ENCODE data around the gene TEAD1. TPM values are rescaled to one million over a fixed set of nuclear protein-coding genes. Genes with fewer than 3 reads are reported as not detected.

Gene TEAD1
- polyA plus RNA-seq, 1 donor (not counting 4 experiments of a cell fraction or from before 2014, with no cell fraction given), result 32.7 TPM

DNA sequence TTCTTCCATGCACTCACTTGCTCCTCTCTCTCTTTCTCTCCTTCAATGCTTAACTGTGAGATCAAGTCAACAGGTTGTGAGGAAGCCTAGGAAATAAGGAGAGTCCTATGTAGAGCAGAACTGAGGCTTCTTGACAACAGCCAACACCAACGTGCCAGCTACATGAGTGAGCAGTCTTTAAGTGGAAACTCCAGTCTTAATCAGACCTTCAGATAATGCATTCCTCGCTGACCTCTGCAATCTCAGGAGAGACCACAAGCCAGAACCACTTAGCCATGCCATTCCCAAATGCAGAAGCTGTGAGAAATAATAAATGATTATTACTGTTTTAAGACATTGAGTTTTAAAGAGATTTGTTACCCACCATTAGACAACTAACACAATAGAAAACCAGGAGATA is 6.1 kb upstream of the TEAD1 start:
- Histone ChIP-seq H3K4me3 (ENCODE audit: control insufficient read depth in 2 of 3, extremely low read depth in 1 of 3, insufficient read depth in 2 of 3, low read depth in 1 of 3, low read length in 3 of 3) (no peak overlapping the region), H3K36me3 (ENCODE audit: control insufficient read depth in 2 of 2, extremely low read depth in 1 of 2, insufficient read depth in 2 of 2, low read length in 2 of 2) (no peaks in the 10 kb centered on the region), H3K27me3 (ENCODE audit: control insufficient read depth, extremely low read depth, insufficient read depth, low read length) (peaks cover 13% of the 10 kb centered on the region), H2AFZ (ENCODE audit: control insufficient read depth, low read length) (no peak overlapping the region), H3K9ac (ENCODE audit: control insufficient read depth, extremely low read depth, insufficient read depth, low read length) (no peak overlapping the region), H3K9me1 (ENCODE audit: control insufficient read depth, extremely low read depth, insufficient read depth, low read length) (no peaks in the 10 kb centered on the region), H4K20me1 (ENCODE audit: control insufficient read depth, extremely low read depth, insufficient read depth, low read length) (no peaks in the 10 kb centered on the region), H3K9me3 (ENCODE audit: control insufficient read depth, low read depth, low read length) (no peaks in the 10 kb centered on the region), H3K27ac (ENCODE audit: control insufficient read depth, insufficient read depth, low read length) (no peak overlapping the region), H3K4me2 (ENCODE audit: control insufficient read depth, extremely low read depth, insufficient read depth, low read depth, low read length) (no peak overlapping the region), H3K4me1 (ENCODE audit: control insufficient read depth, extremely low read depth, insufficient read depth, low read length) (no peaks in the 10 kb centered on the region), H3K79me2 (ENCODE audit: control insufficient read depth, insufficient read depth, low read length) (no peaks in the 10 kb centered on the region)
- TF ChIP-seq, protein P1, sequence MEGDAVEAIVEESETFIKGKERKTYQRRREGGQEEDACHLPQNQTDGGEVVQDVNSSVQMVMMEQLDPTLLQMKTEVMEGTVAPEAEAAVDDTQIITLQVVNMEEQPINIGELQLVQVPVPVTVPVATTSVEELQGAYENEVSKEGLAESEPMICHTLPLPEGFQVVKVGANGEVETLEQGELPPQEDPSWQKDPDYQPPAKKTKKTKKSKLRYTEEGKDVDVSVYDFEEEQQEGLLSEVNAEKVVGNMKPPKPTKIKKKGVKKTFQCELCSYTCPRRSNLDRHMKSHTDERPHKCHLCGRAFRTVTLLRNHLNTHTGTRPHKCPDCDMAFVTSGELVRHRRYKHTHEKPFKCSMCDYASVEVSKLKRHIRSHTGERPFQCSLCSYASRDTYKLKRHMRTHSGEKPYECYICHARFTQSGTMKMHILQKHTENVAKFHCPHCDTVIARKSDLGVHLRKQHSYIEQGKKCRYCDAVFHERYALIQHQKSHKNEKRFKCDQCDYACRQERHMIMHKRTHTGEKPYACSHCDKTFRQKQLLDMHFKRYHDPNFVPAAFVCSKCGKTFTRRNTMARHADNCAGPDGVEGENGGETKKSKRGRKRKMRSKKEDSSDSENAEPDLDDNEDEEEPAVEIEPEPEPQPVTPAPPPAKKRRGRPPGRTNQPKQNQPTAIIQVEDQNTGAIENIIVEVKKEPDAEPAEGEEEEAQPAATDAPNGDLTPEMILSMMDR (optimal IDR thresholded peaks at IDR 0.05 in 1 of 3, IDR thresholded peaks at IDR 0.05 in 1 of 3, conservative IDR thresholded peaks at IDR 0.05 in 1 of 3; ENCODE audit: extremely low read depth in 1 of 3, insufficient read depth in 2 of 3, low read length in 3 of 3), result no peak
- TF ChIP-seq EZH2 (IDR thresholded peaks at IDR 0.05; ENCODE audit: low read length), result no peak
- DNase-seq (ENCODE audit: low read depth, low spot score) (no peak), FAIRE-seq (no peak)
- dilution Hi-C loops (cut with MboI; ENCODE audit: extremely low pct_ligation_motif_present, low sequenced_read_pairs), result no loop called here

DNA sequence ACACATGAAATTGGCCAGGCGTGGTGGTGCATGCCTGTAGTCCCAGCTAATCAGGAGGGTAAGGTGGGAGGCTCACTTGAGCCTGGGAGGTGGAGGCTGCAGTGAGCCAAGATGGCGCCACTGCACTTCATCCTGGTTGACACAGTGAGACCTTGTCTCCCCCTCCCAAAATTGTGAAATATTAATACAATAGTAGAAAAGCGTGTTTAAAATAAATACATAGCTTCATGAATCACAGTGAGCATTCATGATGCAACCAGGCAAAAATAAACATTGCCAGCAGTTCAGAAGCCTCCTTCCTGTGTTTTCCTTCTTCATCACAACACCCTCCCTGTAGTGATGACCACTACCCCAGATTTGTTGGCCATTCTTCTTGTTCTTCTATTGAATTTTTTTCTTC is 4.3 kb upstream of the TEAD1 start:
- H3K4me2 ChIP-seq (ENCODE audit: control insufficient read depth, extremely low read depth, insufficient read depth, low read depth, low read length), result no peak overlapping the region
- no peaks in the 10 kb centered on the region for H4K20me1 ChIP-seq (ENCODE audit: control insufficient read depth, extremely low read depth, insufficient read depth, low read length)
- no peak overlapping the region for H2AFZ ChIP-seq (ENCODE audit: control insufficient read depth, low read length)
- H3K9me3 ChIP-seq (ENCODE audit: control insufficient read depth, low read depth, low read length), result no peaks in the 10 kb centered on the region
- H3K79me2 ChIP-seq (ENCODE audit: control insufficient read depth, insufficient read depth, low read length), result no peaks in the 10 kb centered on the region
- H3K27me3 ChIP-seq (ENCODE audit: control insufficient read depth, extremely low read depth, insufficient read depth, low read length), result peaks cover 4% of the 10 kb centered on the region
- no peak for DNase-seq (ENCODE audit: low read depth, low spot score)
- no peak for FAIRE-seq
- H3K4me1 ChIP-seq (ENCODE audit: control insufficient read depth, extremely low read depth, insufficient read depth, low read length), result peaks cover 5% of the 10 kb centered on the region
- no peak overlapping the region for H3K4me3 ChIP-seq (ENCODE audit: control insufficient read depth in 2 of 3, extremely low read depth in 1 of 3, insufficient read depth in 2 of 3, low read depth in 1 of 3, low read length in 3 of 3)
- no peaks in the 10 kb centered on the region for H3K9me1 ChIP-seq (ENCODE audit: control insufficient read depth, extremely low read depth, insufficient read depth, low read length)
- H3K9ac ChIP-seq (ENCODE audit: control insufficient read depth, extremely low read depth, insufficient read depth, low read length), result no peak overlapping the region
- no peak overlapping the region for H3K27ac ChIP-seq (ENCODE audit: control insufficient read depth, insufficient read depth, low read length)
- no peak for TF ChIP-seq EZH2 (IDR thresholded peaks at IDR 0.05; ENCODE audit: low read length)
- TF ChIP-seq, protein P1 (optimal IDR thresholded peaks at IDR 0.05 in 1 of 3, IDR thresholded peaks at IDR 0.05 in 1 of 3, conservative IDR thresholded peaks at IDR 0.05 in 1 of 3; ENCODE audit: extremely low read depth in 1 of 3, insufficient read depth in 2 of 3, low read length in 3 of 3), result no peak
- dilution Hi-C loops (cut with MboI; ENCODE audit: extremely low pct_ligation_motif_present, low sequenced_read_pairs), result no loop called here
- H3K36me3 ChIP-seq (ENCODE audit: control insufficient read depth in 2 of 2, extremely low read depth in 1 of 2, insufficient read depth in 2 of 2, low read length in 2 of 2), result no peaks in the 10 kb centered on the region
